NB4 (cell line): ENCODE data around the gene TERT.

Experiments
- DNase-seq: peaks from one replicate; pipeline ENCODE4 v3.0.0; 2010; ENCODE audit warnings: low read depth
- H3K4me3 ChIP-seq: one replicate; pipeline ENCODE4 v1.5.1; 2011; ENCODE audit warnings: mild to moderate bottlenecking, low read depth, low read length, moderate library complexity
- CTCF ChIP-seq: IDR thresholded peaks from one replicate; pipeline ENCODE4 v1.5.1; 2012; ENCODE audit warnings: low read depth, low read length
- MAX ChIP-seq: IDR thresholded peaks from 2 replicates; pipeline ENCODE4 v1.6.1; 2011; ENCODE audit warnings: low read depth, low read length
- MYC ChIP-seq: IDR thresholded peaks from 2 replicates; pipeline ENCODE4 v1.6.1; 2011; ENCODE audit warnings: low read depth, low read length
- POLR2A ChIP-seq: IDR thresholded peaks from 2 replicates; pipeline ENCODE4 v1.6.1; 2011; ENCODE audit warnings: mild to moderate bottlenecking; ENCODE audit not compliant: insufficient read length; ENCODE audit errors: extremely low read depth

Gene TERT

GRCh38 chr5:1254196-1254595 is 40.7 kb downstream of the TERT start:
- no peak for DNase-seq
- no peak overlapping the region for H3K4me3 ChIP-seq
- TF ChIP-seq CTCF (no peak), POLR2A (no peak), MYC (no peak), MAX (no peak)

GRCh38 chr5:1253456-1254105 is 41.3 kb downstream of the TERT start:
- DNase-seq, result no peak
- TF ChIP-seq MYC (no peak), POLR2A (no peak), CTCF (no peak), MAX (no peak)
- no peak overlapping the region for H3K4me3 ChIP-seq

- no peak overlapping the region for H3K4me3 ChIP-seq
- DNase-seq, result no peak
- TF ChIP-seq MAX (no peak), MYC (no peak), POLR2A (no peak), CTCF (no peak)
Observed at GRCh38 chr5:1252681-1253080, 42.2 kb downstream of the TERT start.

GRCh38 chr5:1251678-1252580 is 42.9 kb downstream of the TERT start:
- no peak overlapping the region for H3K4me3 ChIP-seq
- TF ChIP-seq MYC, result no peak
- no peak for TF ChIP-seq CTCF
- TF ChIP-seq POLR2A, result no peak
- no peak for TF ChIP-seq MAX
- no peak for DNase-seq

- DNase-seq, result no peak
- TF ChIP-seq POLR2A (no peak), CTCF (no peak), MYC (no peak), MAX (no peak)
- no peak overlapping the region for H3K4me3 ChIP-seq
Observed at GRCh38 chr5:1249366-1250280, 45.2 kb downstream of the TERT start.
